ENCODE measurements around the gene GIGYF2.

DNA sequence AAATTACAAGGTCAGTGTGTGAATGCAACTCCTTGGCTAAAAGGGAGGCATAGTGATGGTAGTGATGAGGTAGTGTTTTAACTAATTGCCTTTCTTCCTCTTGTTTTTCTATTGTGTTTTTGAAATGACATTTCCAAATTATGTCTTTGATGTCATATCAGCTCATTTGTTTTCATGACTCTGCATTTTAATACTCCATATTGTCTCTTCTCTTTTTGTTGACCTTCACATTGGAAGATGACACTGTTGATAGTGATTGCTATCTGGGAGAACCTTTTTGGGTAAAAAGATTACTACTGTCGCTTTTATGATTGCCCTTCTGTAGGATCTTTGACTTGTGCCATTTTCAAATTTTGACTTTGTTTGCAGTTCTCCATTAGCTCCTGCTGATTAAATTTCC is 3.0 kb downstream of the GIGYF2 start:
- TF ChIP-seq KLF1 (tag by site-specific recombination; IDR thresholded peaks at IDR 0.05) (no peak), ZNF501 (tag by site-specific recombination; IDR thresholded peaks at IDR 0.05) (no peak), SP2 (tag by site-specific recombination; IDR thresholded peaks at IDR 0.05) (no peak), ZBTB1 (tag by site-specific recombination; IDR thresholded peaks at IDR 0.05) (no peak), EGR2 (tag by site-specific recombination; IDR thresholded peaks at IDR 0.05; ENCODE audit: low read depth) (no peak), ZBTB7A (tag by site-specific recombination; IDR thresholded peaks at IDR 0.05; ENCODE audit: low read depth) (no peak), RBAK (tag by site-specific recombination; IDR thresholded peaks at IDR 0.05) (no peak)
- TF ChIP-seq, protein P1, sequence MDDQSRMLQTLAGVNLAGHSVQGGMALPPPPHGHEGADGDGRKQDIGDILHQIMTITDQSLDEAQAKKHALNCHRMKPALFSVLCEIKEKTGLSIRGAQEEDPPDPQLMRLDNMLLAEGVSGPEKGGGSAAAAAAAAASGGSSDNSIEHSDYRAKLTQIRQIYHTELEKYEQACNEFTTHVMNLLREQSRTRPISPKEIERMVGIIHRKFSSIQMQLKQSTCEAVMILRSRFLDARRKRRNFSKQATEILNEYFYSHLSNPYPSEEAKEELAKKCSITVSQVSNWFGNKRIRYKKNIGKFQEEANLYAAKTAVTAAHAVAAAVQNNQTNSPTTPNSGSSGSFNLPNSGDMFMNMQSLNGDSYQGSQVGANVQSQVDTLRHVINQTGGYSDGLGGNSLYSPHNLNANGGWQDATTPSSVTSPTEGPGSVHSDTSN (CRISPR knock-in tag; IDR thresholded peaks at IDR 0.05): no peak
- TF ChIP-seq, protein P2, sequence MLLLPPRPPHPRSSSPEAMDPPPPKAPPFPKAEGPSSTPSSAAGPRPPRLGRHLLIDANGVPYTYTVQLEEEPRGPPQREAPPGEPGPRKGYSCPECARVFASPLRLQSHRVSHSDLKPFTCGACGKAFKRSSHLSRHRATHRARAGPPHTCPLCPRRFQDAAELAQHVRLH (tag by site-specific recombination; IDR thresholded peaks at IDR 0.05): no peak
- TF ChIP-seq, protein P3, sequence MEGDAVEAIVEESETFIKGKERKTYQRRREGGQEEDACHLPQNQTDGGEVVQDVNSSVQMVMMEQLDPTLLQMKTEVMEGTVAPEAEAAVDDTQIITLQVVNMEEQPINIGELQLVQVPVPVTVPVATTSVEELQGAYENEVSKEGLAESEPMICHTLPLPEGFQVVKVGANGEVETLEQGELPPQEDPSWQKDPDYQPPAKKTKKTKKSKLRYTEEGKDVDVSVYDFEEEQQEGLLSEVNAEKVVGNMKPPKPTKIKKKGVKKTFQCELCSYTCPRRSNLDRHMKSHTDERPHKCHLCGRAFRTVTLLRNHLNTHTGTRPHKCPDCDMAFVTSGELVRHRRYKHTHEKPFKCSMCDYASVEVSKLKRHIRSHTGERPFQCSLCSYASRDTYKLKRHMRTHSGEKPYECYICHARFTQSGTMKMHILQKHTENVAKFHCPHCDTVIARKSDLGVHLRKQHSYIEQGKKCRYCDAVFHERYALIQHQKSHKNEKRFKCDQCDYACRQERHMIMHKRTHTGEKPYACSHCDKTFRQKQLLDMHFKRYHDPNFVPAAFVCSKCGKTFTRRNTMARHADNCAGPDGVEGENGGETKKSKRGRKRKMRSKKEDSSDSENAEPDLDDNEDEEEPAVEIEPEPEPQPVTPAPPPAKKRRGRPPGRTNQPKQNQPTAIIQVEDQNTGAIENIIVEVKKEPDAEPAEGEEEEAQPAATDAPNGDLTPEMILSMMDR (tag by site-specific recombination; IDR thresholded peaks at IDR 0.05): no peak
- TF ChIP-seq, protein P4, sequence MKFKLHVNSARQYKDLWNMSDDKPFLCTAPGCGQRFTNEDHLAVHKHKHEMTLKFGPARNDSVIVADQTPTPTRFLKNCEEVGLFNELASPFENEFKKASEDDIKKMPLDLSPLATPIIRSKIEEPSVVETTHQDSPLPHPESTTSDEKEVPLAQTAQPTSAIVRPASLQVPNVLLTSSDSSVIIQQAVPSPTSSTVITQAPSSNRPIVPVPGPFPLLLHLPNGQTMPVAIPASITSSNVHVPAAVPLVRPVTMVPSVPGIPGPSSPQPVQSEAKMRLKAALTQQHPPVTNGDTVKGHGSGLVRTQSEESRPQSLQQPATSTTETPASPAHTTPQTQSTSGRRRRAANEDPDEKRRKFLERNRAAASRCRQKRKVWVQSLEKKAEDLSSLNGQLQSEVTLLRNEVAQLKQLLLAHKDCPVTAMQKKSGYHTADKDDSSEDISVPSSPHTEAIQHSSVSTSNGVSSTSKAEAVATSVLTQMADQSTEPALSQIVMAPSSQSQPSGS (tag by site-specific recombination; IDR thresholded peaks at IDR 0.05; ENCODE audit: low read depth): no peak

All from HEK293 (cell line).